ENCODE results near the gene AIF1L.
"Not testable (repeated sequence)": the region's sequence is repeated elsewhere in the genome, so short reads cannot be mapped to it uniquely, and the experiment has no call there.

AIF1L gene

GRCh38 chr9:131125038-131125287, 28.6 kb downstream of the AIF1L start:
- no peak for DNase-seq

GRCh38 chr9:131125288-131126058, 29.1 kb downstream of the AIF1L start, which contains the start of gene NUP214:
NUP214 (plus strand) TSS chr9:131125586; CDS start chr9:131125705, 119 bp downstream.
- DNase-seq = peak; percentile 96 to 97

GRCh38 chr9:131126059-131126426, 29.7 kb downstream of the AIF1L start:
- DNase-seq = no peak

GRCh38 chr9:131129183-131129582, 32.9 kb downstream of the AIF1L start:
- DNase-seq = no peak

- DNase-seq = no peak
Observed at GRCh38 chr9:131138676-131139075, 42.3 kb downstream of the AIF1L start.

- no peak for DNase-seq
Observed at GRCh38 chr9:131140112-131140511, 43.8 kb downstream of the AIF1L start.

- no peak for DNase-seq
Observed at GRCh38 chr9:131140550-131140949, 44.2 kb downstream of the AIF1L start.

- DNase-seq = no peak
Observed at GRCh38 chr9:131142160-131142559, 45.8 kb downstream of the AIF1L start.

- DNase-seq = no peak
Observed at GRCh38 chr9:131144201-131144600, 47.9 kb downstream of the AIF1L start.

- DNase-seq = no peak
Observed at GRCh38 chr9:131145245-131145644, 48.9 kb downstream of the AIF1L start.

- no peak for DNase-seq
Observed at GRCh38 chr9:131146186-131146585, 49.9 kb downstream of the AIF1L start.

GRCh38 chr9:131148276-131148675, 51.9 kb downstream of the AIF1L start:
- no peak for DNase-seq

GRCh38 chr9:131148966-131149687, 52.8 kb downstream of the AIF1L start:
- no peak for DNase-seq

GRCh38 chr9:131149688-131150053, 53.3 kb downstream of the AIF1L start:
- DNase-seq = no peak

- no peak for DNase-seq
Observed at GRCh38 chr9:131153595-131153994, 57.3 kb downstream of the AIF1L start.

- DNase-seq = not testable (repeated sequence)
Observed at GRCh38 chr9:131158673-131159072, 62.3 kb downstream of the AIF1L start.

- DNase-seq = no peak
Observed at GRCh38 chr9:131160416-131161112, 64.2 kb downstream of the AIF1L start.

GRCh38 chr9:131161585-131161984, 65.3 kb downstream of the AIF1L start:
- no peak for DNase-seq

GRCh38 chr9:131162886-131163285, 66.6 kb downstream of the AIF1L start:
- no peak for DNase-seq

GRCh38 chr9:131165523-131165922, 69.2 kb downstream of the AIF1L start:
- DNase-seq = no peak

GRCh38 chr9:131167146-131167692, 70.9 kb downstream of the AIF1L start:
- peak; percentile 15 to 19 for DNase-seq

GRCh38 chr9:131167936-131168335, 71.6 kb downstream of the AIF1L start:
- DNase-seq = no peak

- no peak for DNase-seq
Observed at GRCh38 chr9:131169563-131170240, 73.4 kb downstream of the AIF1L start.
